OCI-LY3 (cell line): Measurements from ENCODE around the gene NGEF.
A peak's percentile ranks its signal among the peaks of the same experiment; 100 is the strongest.

Experiments used
- H2AFZ ChIP-seq: fragments of 200-600, 300-600 bp; shearing (Covaris generic); 2 replicates; pipeline ENCODE4 v1.6.0; 2014; ENCODE audit warnings: antibody characterized with exemption, low read depth, low read length
- H3K27ac ChIP-seq: fragments of 200-600, 300-600 bp; sonication (generic); 2 replicates; pipeline ENCODE4 v1.5.1; 2014; ENCODE audit warnings: mild to moderate bottlenecking, low read length, moderate library complexity, mixed read lengths
- H3K27me3 ChIP-seq: fragments of 200-600, 300-600 bp; sonication (generic); 2 replicates; pipeline ENCODE4 v1.6.1; 2014; ENCODE audit warnings: low read depth, low read length, mixed read lengths
- H3K36me3 ChIP-seq: fragments of 200-600, 300-600 bp; sonication (generic); replicated peaks from 2 replicates; pipeline ENCODE3; 2014; ENCODE audit warnings: low read depth, low read length, mixed read lengths
- H3K4me1 ChIP-seq: fragments of 300-600, 200-600 bp; sonication (generic); 2 replicates; pipeline ENCODE4 v1.6.1; 2014; ENCODE audit warnings: low read length, mixed read lengths
- H3K4me2 ChIP-seq: fragments of 200-600, 300-600 bp; sonication (generic); 2 replicates; pipeline ENCODE4 v1.6.1; 2014; ENCODE audit warnings: low read length, mixed read lengths
- H3K4me3 ChIP-seq: fragments of 300-600, 200-600 bp; sonication (generic); 2 replicates; pipeline ENCODE4 v1.5.1; 2014; ENCODE audit warnings: antibody characterized with exemption, mild to moderate bottlenecking, low read length, moderate library complexity
- H3K79me2 ChIP-seq: fragments of 300-600, 200-600 bp; shearing (Covaris generic); 2 replicates; pipeline ENCODE4 v1.6.1; 2014; ENCODE audit warnings: mild to moderate bottlenecking, low read length, mixed read lengths
- H3K9ac ChIP-seq: fragments of 300-600, 200-600 bp; shearing (Covaris generic); 2 replicates; pipeline ENCODE4 v1.6.0; 2014; ENCODE audit warnings: mild to moderate bottlenecking, low read length, moderate library complexity
- H3K9me3 ChIP-seq: fragments of 200-600, 300-600 bp; shearing (Covaris generic); 2 replicates; pipeline ENCODE4 v1.6.1; 2014; ENCODE audit warnings: low read length, mixed read lengths; ENCODE audit not compliant: insufficient read depth
- H4K20me1 ChIP-seq: fragments of 200-600, 300-600 bp; sonication (generic); 2 replicates; pipeline ENCODE4 v1.6.1; 2016; ENCODE audit warnings: low read length, mixed read lengths; ENCODE audit not compliant: insufficient read depth
- EZH2phosphoT487 ChIP-seq: fragments of 200-600 bp; shearing (Covaris generic); IDR thresholded peaks from 2 replicates; pipeline ENCODE4 v1.6.1; 2018; ENCODE audit warnings: antibody characterized with exemption, mixed run types, low read depth
- TF ChIP-seq, protein P1 (sequence below): fragments of 200-600, 300-600 bp; sonication (generic); IDR thresholded peaks from 2 replicates; pipeline ENCODE4 v1.5.1; 2014; ENCODE audit warnings: antibody characterized with exemption, low read length, low read depth

NGEF gene

DNA sequence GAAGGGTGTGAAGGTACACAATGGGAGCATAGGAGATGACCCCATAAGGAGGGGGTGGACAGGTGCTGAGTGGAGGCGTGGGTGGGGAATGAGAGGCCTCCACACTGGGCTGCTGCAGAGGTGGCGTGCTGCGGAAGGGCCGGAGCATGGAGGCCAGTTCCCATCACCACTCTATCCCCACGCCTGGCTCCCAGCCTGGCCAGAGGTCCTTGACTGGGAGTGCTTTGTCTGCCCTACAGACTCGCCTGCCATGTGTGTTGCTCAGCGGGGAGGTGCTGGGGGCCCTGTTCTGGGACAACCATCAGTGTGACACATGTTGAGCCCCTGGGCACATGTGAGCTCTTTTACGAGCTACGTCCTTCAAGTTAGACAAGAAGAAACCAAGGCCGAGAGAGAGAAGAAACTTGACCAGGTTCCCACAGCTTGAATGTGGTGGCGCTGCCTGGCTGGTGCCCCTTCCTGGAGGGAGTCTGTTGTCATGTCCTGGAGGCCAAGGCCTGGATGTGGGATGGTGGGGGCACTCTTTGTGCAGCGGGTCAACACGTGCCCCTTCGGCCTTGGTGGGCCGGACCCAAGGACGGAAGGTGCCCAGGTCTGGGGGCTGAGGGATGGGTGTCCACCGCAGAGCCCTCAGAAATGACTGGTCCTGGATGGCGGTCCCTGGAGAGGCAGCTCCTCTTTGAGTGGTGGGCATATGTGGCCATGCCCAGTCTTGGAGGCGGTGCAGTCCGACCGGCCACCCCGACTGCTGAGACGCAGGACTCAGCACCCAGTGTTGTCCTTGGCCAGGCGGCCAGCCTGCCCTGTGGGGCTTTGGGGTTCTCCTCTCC, 45.9 kb upstream of the NGEF start:
- no peaks in the 10 kb centered on the region for H3K9me3 ChIP-seq
- H3K79me2 ChIP-seq = peaks cover 49% of the 10 kb centered on the region
- H3K4me1 ChIP-seq = peaks cover 31% of the 10 kb centered on the region
- H2AFZ ChIP-seq = no peak overlapping the region
- peaks cover 28% of the 10 kb centered on the region for H4K20me1 ChIP-seq
- TF ChIP-seq, protein P1, sequence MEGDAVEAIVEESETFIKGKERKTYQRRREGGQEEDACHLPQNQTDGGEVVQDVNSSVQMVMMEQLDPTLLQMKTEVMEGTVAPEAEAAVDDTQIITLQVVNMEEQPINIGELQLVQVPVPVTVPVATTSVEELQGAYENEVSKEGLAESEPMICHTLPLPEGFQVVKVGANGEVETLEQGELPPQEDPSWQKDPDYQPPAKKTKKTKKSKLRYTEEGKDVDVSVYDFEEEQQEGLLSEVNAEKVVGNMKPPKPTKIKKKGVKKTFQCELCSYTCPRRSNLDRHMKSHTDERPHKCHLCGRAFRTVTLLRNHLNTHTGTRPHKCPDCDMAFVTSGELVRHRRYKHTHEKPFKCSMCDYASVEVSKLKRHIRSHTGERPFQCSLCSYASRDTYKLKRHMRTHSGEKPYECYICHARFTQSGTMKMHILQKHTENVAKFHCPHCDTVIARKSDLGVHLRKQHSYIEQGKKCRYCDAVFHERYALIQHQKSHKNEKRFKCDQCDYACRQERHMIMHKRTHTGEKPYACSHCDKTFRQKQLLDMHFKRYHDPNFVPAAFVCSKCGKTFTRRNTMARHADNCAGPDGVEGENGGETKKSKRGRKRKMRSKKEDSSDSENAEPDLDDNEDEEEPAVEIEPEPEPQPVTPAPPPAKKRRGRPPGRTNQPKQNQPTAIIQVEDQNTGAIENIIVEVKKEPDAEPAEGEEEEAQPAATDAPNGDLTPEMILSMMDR = no peak
- no peak for TF ChIP-seq EZH2phosphoT487
- peak overlapping the region; percentile 99 for H3K4me3 ChIP-seq
- peaks cover 31% of the 10 kb centered on the region for H3K36me3 ChIP-seq
- H3K27me3 ChIP-seq = no peaks in the 10 kb centered on the region
- H3K4me2 ChIP-seq = peak overlapping the region; percentile 99
- H3K9ac ChIP-seq = peak overlapping the region; percentile 100
- peak overlapping the region; percentile 96 for H3K27ac ChIP-seq

DNA sequence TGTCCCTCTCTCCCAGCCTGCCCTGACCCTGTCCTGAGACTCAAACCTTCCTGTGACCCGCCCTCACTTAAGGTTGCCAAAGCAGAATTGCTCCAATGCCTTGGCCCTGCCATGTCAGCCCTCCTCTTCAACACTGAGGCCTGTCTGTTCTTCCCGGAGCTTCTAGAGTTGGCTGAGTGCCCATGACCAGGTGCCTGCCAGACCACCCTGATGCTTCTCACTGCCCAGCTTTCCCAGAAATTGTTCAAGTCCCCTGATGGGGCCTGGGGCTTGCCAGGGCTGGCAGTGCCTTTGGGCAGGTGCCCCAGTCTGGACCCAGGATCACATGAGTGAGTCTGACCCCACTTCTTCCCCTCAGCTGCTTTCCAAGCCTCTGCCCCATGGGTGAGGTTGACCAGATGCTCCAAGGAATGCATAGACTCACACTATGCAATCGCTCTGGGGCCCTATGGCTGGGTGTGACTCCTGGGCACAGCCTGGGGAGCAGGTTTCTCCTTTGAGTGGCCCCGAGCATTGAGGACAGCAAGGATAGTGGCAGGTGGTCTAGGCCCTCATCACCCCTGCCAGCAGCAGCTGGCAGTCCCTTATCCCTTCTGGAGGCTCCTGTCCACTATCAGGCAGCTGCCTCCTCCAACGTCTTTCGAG, 44.0 kb upstream of the NGEF start:
- Histone ChIP-seq H3K36me3 (peaks cover 15% of the 10 kb centered on the region), H3K4me1 (peaks cover 17% of the 10 kb centered on the region), H3K9me3 (no peaks in the 10 kb centered on the region), H3K4me3 (no peak overlapping the region), H3K27me3 (0 out of 2 replicates have a peak, but pooled peaks cover 3% of the 10 kb centered on the region), H3K27ac (no peak overlapping the region), H3K9ac (no peak overlapping the region), H2AFZ (no peak overlapping the region), H3K4me2 (no peak overlapping the region), H3K79me2 (peaks cover 30% of the 10 kb centered on the region), H4K20me1 (peaks cover 9% of the 10 kb centered on the region)
- TF ChIP-seq, protein P1 = no peak
- TF ChIP-seq EZH2phosphoT487 = no peak

DNA sequence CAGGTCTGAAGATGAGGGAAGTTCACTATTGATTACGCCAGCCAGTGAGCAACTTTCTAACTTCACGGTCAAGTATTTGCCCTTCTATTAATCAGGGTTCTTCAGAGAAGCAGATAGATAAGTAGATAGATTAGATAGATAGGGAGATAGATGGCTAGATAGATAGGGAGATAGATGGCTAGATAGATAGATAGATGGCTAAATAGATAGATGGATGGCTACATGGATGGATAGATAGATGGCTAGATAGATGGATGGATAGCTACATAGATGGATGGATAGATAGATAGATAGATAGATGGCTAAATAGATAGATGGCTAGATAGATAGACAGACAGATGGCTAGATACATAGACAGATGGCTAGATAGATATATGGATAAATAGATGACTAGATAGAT, 42.3 kb upstream of the NGEF start:
- Histone ChIP-seq H2AFZ (no peak overlapping the region), H3K36me3 (no peaks in the 10 kb centered on the region), H3K79me2 (peaks cover 13% of the 10 kb centered on the region), H4K20me1 (no peaks in the 10 kb centered on the region), H3K9me3 (no peaks in the 10 kb centered on the region), H3K9ac (no peak overlapping the region), H3K4me3 (no peak overlapping the region), H3K27ac (no peak overlapping the region), H3K27me3 (0 out of 2 replicates have a peak, but pooled peaks cover 3% of the 10 kb centered on the region), H3K4me2 (no peak overlapping the region), H3K4me1 (peaks cover 16% of the 10 kb centered on the region)
- no peak for TF ChIP-seq EZH2phosphoT487
- TF ChIP-seq, protein P1 = no peak
